Measurements from ENCODE around the gene TPSB2.
"Not testable (repeated sequence)": the region's sequence is repeated elsewhere in the genome, so short reads cannot be mapped to it uniquely, and the experiment has no call there.

TPSB2 gene

GRCh38 chr16:1230084-1230470 lies at the start of gene TPSB2:
Gene TPSB2 (minus strand): TSS chr16:1230184. CDS start chr16:1229951, 233 bp downstream.
- not testable (repeated sequence) for DNase-seq

GRCh38 chr16:1279081-1279944 lies 49.3 kb upstream of the TPSB2 start:
- no peak for DNase-seq

- no peak for DNase-seq
These were observed 48.5 kb upstream of the TPSB2 start for GRCh38 chr16:1278477-1278876.

- no peak for DNase-seq
These were observed 47.8 kb upstream of the TPSB2 start for GRCh38 chr16:1277617-1278282.

GRCh38 chr16:1277151-1277598 lies 47.2 kb upstream of the TPSB2 start:
- no peak for DNase-seq

- no peak for DNase-seq
These were observed 46.5 kb upstream of the TPSB2 start for GRCh38 chr16:1276580-1276878.

GRCh38 chr16:1275791-1276579 lies 46.0 kb upstream of the TPSB2 start:
- DNase-seq, result no peak

GRCh38 chr16:1274767-1275166 lies 44.8 kb upstream of the TPSB2 start:
- DNase-seq, result no peak

- DNase-seq, result no peak
These were observed 43.8 kb upstream of the TPSB2 start for GRCh38 chr16:1273816-1274215.

GRCh38 chr16:1272453-1273198 lies 42.6 kb upstream of the TPSB2 start:
- DNase-seq, result no peak

GRCh38 chr16:1271724-1272413 lies 41.9 kb upstream of the TPSB2 start:
- DNase-seq, result not testable (repeated sequence)

- no peak for DNase-seq
These were observed 41.4 kb upstream of the TPSB2 start for GRCh38 chr16:1271380-1271723.

- not testable (repeated sequence) for DNase-seq
These were observed 39.4 kb upstream of the TPSB2 start for GRCh38 chr16:1269418-1269817.

- no peak for DNase-seq
These were observed 35.8 kb upstream of the TPSB2 start for GRCh38 chr16:1265826-1266225.

GRCh38 chr16:1265090-1265630 lies 35.2 kb upstream of the TPSB2 start:
- no peak for DNase-seq

- no peak for DNase-seq
These were observed 34.5 kb upstream of the TPSB2 start for GRCh38 chr16:1264345-1265089.

- DNase-seq, result no peak
These were observed 33.8 kb upstream of the TPSB2 start for GRCh38 chr16:1263591-1264344.

- no peak for DNase-seq
These were observed 32.9 kb upstream of the TPSB2 start for GRCh38 chr16:1262846-1263221.

GRCh38 chr16:1262210-1262845 lies 32.3 kb upstream of the TPSB2 start:
- no peak for DNase-seq
